Smooth muscle cell (in vitro differentiated cells): ENCODE results near the gene CHCHD3. TPM values are rescaled to one million over a fixed set of nuclear protein-coding genes. Genes with fewer than 3 reads are reported as not detected.

Experiments
- DNase-seq: peaks from one replicate; lab custom pipeline; 2025; ENCODE audit not compliant: unreplicated experiment; lab: John Stamatoyannopoulos, UW
- H2AFZ ChIP-seq: fragments of 200-600 bp; sonication (generic); 2 replicates; pipeline ENCODE4 v1.6.0; 2016; ENCODE audit warnings: antibody characterized with exemption, low read depth, mild to moderate bottlenecking
- H3F3A ChIP-seq: fragments of 200-600 bp; sonication (generic); 2 replicates; pipeline ENCODE4 v1.6.0; 2017; ENCODE audit warnings: antibody characterized with exemption, low read depth
- H3K27ac ChIP-seq: fragments of 200-600 bp; sonication (generic); 2 replicates; pipeline ENCODE4 v1.5.1; 2016; ENCODE audit warnings: low read depth, mild to moderate bottlenecking
- H3K27me3 ChIP-seq: fragments of 200-600 bp; sonication (generic); 2 replicates; pipeline ENCODE4 v1.6.1; 2016; ENCODE audit warnings: low read depth, mild to moderate bottlenecking
- H3K36me3 ChIP-seq: fragments of 200-600 bp; sonication (generic); 2 replicates; pipeline ENCODE4 v1.5.1; 2016; ENCODE audit warnings: low read depth
- H3K4me1 ChIP-seq: fragments of 200-600 bp; sonication (generic); 2 replicates; pipeline ENCODE4 v1.5.1; 2016; ENCODE audit warnings: low read depth
- H3K4me2 ChIP-seq: fragments of 200-600 bp; sonication (generic); 2 replicates; pipeline ENCODE4 v1.6.0; 2016; ENCODE audit warnings: mild to moderate bottlenecking
- H3K4me3 ChIP-seq: fragments of 200-600 bp; sonication (generic); 2 replicates; pipeline ENCODE4 v1.5.1; 2016; ENCODE audit warnings: mild to moderate bottlenecking
- H3K79me2 ChIP-seq: fragments of 200-600 bp; sonication (generic); 2 replicates; pipeline ENCODE4 v1.6.0; 2016; ENCODE audit warnings: low read depth, mild to moderate bottlenecking
- H3K9ac ChIP-seq: fragments of 200-600 bp; sonication (generic); 2 replicates; pipeline ENCODE4 v1.6.0; 2016; ENCODE audit warnings: low read depth
- H3K9me3 ChIP-seq: fragments of 200-600 bp; sonication (generic); replicated peaks from 2 replicates; pipeline ENCODE4 v1.5.1; 2016; ENCODE audit warnings: low read depth
- H4K20me1 ChIP-seq: fragments of 200-600 bp; sonication (generic); 2 replicates; pipeline ENCODE4 v1.6.0; 2016; ENCODE audit warnings: low read depth
- WGBS: methylation state at CpG from one replicate; pipeline ENCODE4 v1.1.7; 2016; ENCODE audit warnings: low lambda C conversion rate; 5-methylcytosine and 5-hydroxymethylcytosine counted together
- polyA plus RNA-seq: library from polyadenylated mRNA; unstranded; fragments of >200 nt; fragmentation: Nextera tagmentation; extraction: Ambion mirVana; gene quantifications from 2 replicates; pipeline ENCODE4 v1.2.1, GENCODE V29; 2016
- total RNA-seq: library from RNA; depleted of rRNA; stranded (reverse); fragments of >200 nt; gene quantifications from 2 replicates; pipeline ENCODE4 v1.2.3, GENCODE V29; 2014
- TF ChIP-seq, protein P1 (sequence below): fragments of 200-600 bp; sonication (generic); IDR thresholded peaks from 2 replicates; pipeline ENCODE4 v1.5.1; 2017; ENCODE audit warnings: borderline replicate concordance, mild to moderate bottlenecking, antibody characterized with exemption; ENCODE audit not compliant: insufficient read depth, poor library complexity, severe bottlenecking

Gene CHCHD3
- total and polyA plus RNA-seq, 2 experiments from 2014 or later, result 49.8 to 59.2 TPM

DNA sequence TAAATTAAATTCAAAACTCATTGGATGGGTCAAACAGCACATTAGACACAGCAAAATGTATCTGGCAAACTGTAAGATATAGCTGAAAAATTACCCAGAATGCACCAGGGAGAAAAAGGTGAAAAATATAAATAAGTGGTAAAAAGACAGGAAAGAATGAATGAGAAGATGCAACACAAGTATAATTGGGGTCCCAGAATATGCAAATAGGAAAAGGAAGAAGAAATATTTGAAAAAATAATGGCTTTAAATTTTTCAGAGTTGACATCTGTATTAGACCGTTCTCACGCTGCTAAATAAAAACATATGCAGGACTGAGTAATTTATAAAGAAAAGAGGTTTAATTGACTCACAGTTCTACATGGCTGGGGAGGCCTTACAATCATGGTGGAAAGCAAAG, 337.9 kb downstream of the CHCHD3 start:
- peaks cover 3% of the 10 kb centered on the region for H3K36me3 ChIP-seq
- H4K20me1 ChIP-seq, result no peaks in the 10 kb centered on the region
- no peaks in the 10 kb centered on the region for H3K4me1 ChIP-seq
- no peak overlapping the region for H3K9ac ChIP-seq
- TF ChIP-seq, protein P1, sequence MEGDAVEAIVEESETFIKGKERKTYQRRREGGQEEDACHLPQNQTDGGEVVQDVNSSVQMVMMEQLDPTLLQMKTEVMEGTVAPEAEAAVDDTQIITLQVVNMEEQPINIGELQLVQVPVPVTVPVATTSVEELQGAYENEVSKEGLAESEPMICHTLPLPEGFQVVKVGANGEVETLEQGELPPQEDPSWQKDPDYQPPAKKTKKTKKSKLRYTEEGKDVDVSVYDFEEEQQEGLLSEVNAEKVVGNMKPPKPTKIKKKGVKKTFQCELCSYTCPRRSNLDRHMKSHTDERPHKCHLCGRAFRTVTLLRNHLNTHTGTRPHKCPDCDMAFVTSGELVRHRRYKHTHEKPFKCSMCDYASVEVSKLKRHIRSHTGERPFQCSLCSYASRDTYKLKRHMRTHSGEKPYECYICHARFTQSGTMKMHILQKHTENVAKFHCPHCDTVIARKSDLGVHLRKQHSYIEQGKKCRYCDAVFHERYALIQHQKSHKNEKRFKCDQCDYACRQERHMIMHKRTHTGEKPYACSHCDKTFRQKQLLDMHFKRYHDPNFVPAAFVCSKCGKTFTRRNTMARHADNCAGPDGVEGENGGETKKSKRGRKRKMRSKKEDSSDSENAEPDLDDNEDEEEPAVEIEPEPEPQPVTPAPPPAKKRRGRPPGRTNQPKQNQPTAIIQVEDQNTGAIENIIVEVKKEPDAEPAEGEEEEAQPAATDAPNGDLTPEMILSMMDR, result no peak
- WGBS, result 94% methylated on average over 2 of the region's 2 CpGs
- no peak for DNase-seq
- no peak overlapping the region for H3K4me2 ChIP-seq
- no peak overlapping the region for H3K4me3 ChIP-seq
- H3F3A ChIP-seq, result peaks cover 5% of the 10 kb centered on the region
- H3K27me3 ChIP-seq, result no peaks in the 10 kb centered on the region
- peaks cover 24% of the 10 kb centered on the region for H3K9me3 ChIP-seq
- H3K79me2 ChIP-seq, result no peaks in the 10 kb centered on the region
- H3K27ac ChIP-seq, result no peak overlapping the region
- H2AFZ ChIP-seq, result no peak overlapping the region

DNA sequence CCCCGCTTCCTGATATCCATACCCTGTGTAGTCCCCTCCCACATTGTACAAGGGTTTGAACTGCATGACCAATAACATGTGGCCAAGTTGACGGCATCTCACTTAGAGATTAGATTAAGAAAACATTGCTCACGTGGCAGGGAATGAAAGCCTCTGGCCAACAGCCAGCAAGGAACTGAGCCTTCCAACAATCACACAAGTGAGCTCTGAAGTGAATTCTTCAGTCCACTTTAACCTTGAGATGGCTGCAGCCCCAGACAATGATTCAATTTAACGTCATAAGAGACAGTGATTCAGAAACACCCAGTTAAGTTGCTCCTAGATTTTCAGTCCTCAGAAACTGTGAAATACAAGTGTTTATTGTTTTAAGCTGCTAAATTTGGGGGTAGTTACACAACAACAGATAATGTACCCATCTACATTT, 339.7 kb downstream of the CHCHD3 start:
- 55% methylated on average over 4 of the region's 4 CpGs for WGBS
- Histone ChIP-seq H3K4me1 (no peaks in the 10 kb centered on the region), H3K27me3 (no peaks in the 10 kb centered on the region), H3K4me2 (no peak overlapping the region), H3K9ac (no peak overlapping the region), H3K27ac (no peak overlapping the region), H3F3A (peaks cover 5% of the 10 kb centered on the region), H4K20me1 (no peaks in the 10 kb centered on the region), H2AFZ (no peak overlapping the region), H3K9me3 (peaks cover 24% of the 10 kb centered on the region), H3K79me2 (no peaks in the 10 kb centered on the region), H3K36me3 (peaks cover 3% of the 10 kb centered on the region), H3K4me3 (no peak overlapping the region)
- TF ChIP-seq, protein P1, result no peak
- no peak for DNase-seq

DNA sequence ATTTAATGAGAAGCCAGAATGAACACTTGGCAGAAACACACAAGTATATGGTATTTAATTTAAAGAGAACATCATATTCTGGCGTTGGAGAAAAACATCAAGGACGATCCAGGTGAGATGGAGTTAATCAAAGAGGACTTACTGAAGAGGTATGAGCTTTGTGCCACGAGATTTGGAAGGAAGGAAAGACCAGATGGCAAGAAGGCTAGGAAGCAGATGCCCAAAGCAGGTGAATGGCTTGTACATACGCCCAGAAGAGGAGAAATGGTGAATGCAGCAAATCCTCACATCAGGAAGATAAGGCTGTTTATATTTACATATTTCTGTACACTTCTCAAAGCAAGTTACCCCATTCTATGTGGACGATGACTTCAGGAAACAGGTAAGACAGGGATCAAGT, 341.7 kb downstream of the CHCHD3 start:
- WGBS, result 89% methylated on average over 5 of the region's 5 CpGs
- no peaks in the 10 kb centered on the region for H3K27me3 ChIP-seq
- TF ChIP-seq, protein P1, result no peak

DNA sequence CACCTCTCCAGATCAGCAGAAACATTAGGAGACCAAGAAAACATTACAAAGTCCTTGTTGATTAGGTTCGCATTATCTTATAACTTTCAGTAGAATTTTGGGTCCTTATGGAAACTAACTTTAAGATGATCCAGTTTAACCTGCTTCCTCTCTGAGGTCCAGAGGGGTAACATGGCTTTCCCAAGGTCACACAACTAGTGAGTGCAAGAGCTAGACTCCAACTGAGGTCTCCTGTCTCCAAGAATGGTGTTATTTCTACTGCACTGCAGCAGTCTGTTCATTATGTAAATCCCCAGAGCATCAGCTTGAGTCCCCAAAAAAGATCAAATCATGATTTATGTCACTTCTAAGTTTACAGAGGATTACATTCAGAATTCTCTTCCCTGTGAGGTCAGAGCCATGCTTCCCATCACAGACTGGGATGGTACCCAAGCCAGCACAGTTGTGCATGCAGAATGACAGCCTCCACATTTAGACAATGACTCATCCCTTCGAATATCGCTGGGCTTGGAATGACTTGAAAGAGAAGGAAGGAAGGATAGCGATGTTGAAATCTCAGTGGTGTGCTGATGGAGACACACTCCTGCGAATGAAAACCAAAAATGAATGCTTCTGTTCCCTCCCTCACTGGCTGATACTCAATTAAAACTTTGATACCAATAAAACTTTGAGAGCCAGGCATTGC, 342.5 kb downstream of the CHCHD3 start:
- Histone ChIP-seq H3K27ac (peak overlapping the region; percentile 38), H3K4me2 (peak overlapping the region; percentile 27), H4K20me1 (no peaks in the 10 kb centered on the region), H3K9ac (no peak overlapping the region), H3K4me1 (no peaks in the 10 kb centered on the region), H3K36me3 (peaks cover 3% of the 10 kb centered on the region), H3K4me3 (no peak overlapping the region), H2AFZ (no peak overlapping the region), H3F3A (peaks cover 5% of the 10 kb centered on the region), H3K9me3 (peaks cover 16% of the 10 kb centered on the region), H3K27me3 (no peaks in the 10 kb centered on the region), H3K79me2 (no peaks in the 10 kb centered on the region)
- DNase-seq, result no peak
- WGBS, result 26% methylated on average over 5 of the region's 5 CpGs
- TF ChIP-seq, protein P1, result no peak

More for the DNA sequence above, 341.7 kb downstream of the CHCHD3 start:
- H3K36me3 ChIP-seq, result peaks cover 3% of the 10 kb centered on the region
- no peaks in the 10 kb centered on the region for H4K20me1 ChIP-seq
- H3F3A ChIP-seq, result peaks cover 5% of the 10 kb centered on the region
- no peaks in the 10 kb centered on the region for H3K4me1 ChIP-seq
- no peak overlapping the region for H3K4me3 ChIP-seq
- H3K79me2 ChIP-seq, result no peaks in the 10 kb centered on the region
- no peak overlapping the region for H3K27ac ChIP-seq
- H3K9ac ChIP-seq, result no peak overlapping the region
- no peak overlapping the region for H2AFZ ChIP-seq
- H3K4me2 ChIP-seq, result no peak overlapping the region
- DNase-seq, result no peak
- H3K9me3 ChIP-seq, result peaks cover 21% of the 10 kb centered on the region
